Activated CD4-positive, alpha-beta T cell treated with anti-CD3 and anti-CD28 coated beads, Interleukin-2, amount 10 ng/mL, durations not matched to agents 24 days and 14 days (primary cell): Measurements from ENCODE around the gene PXK. TPM values are rescaled to one million over a fixed set of nuclear protein-coding genes. Genes with fewer than 3 reads are reported as not detected.
"Not testable (repeated sequence)": the region's sequence is repeated elsewhere in the genome, so short reads cannot be mapped to it uniquely, and the experiment has no call there.

ENCODE experiments used
- DNase-seq: peaks from one replicate; pipeline ENCODE4 v3.0.0; 2022
- H3K27ac Mint-ChIP-seq: one replicate; pipeline ENCODE4 v1.8.0; 2022; ENCODE audit warnings: mild to moderate bottlenecking, mixed read lengths
- H3K27me3 Mint-ChIP-seq: one replicate; pipeline ENCODE4 v1.8.0; 2022; ENCODE audit warnings: mixed read lengths
- H3K36me3 Mint-ChIP-seq: one replicate; pipeline ENCODE4 v1.8.0; 2022; ENCODE audit warnings: low read depth, mild to moderate bottlenecking, mixed read lengths
- H3K4me1 Mint-ChIP-seq: one replicate; pipeline ENCODE4 v1.8.0; 2021; ENCODE audit warnings: mixed read lengths
- H3K4me3 Mint-ChIP-seq: one replicate; pipeline ENCODE4 v1.8.0; 2022; ENCODE audit warnings: mild to moderate bottlenecking, moderate library complexity, mixed read lengths
- H3K9me3 Mint-ChIP-seq: one replicate; pipeline ENCODE4 v1.8.0; 2021; ENCODE audit warnings: mixed read lengths
- intact Hi-C: fragments of 100-400 bp; cut with micrococcal nuclease; formaldehyde crosslinking; loops from one replicate; pipeline ENCODE4 v1.15.1; 2023
- total RNA-seq: library from RNA; stranded (reverse); gene quantifications from 2 replicates; pipeline ENCODE4 v1.2.3, GENCODE V29; 2022

Gene PXK
- total RNA-seq, 1 donor from 2014 or later, result 45.7 TPM

DNA sequence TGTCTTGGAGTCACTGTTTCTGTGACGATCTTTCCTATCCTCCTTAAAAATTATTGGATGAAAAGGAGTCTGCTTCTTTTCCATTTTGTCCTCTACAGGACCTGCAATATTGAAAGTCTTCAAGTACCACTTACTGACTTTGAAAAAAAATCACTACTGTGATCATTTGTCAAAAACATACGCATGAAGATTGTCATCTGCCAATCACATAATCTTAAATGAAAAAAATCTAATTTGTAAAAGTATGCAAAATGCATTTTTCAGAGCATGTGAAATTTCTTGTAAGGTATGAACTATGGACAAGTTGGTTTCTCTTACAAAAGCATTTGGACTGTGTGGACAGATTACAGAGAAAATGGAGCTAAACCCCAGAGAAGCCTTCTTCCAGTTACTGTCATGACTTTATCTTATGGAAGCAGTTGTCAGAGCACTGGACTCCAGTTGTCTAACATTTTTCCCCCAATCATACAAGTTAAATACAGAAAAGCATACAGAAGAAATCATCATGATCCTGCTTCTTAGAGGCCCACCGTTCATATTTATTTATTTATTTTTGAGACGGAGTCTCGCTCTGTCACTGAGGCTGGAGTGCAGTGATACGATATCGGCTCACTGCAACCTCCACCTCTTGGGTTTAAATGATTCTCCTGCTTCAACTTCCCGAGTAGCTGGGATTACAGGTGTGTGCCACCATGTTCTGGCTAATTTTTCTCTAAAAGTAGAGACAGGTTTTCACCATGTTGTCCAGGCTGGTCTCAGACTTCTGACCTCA lies 3.4 kb upstream of the PXK start:
- Mint-ChIP-seq H3K9me3 (no peaks in the 10 kb centered on the region), H3K27me3 (no peaks in the 10 kb centered on the region), H3K4me1 (peaks cover 35% of the 10 kb centered on the region), H3K27ac (no peak overlapping the region), H3K36me3 (peaks cover 5% of the 10 kb centered on the region), H3K4me3 (no peak overlapping the region)
- intact Hi-C loops, result no loop called here
- no peak for DNase-seq

DNA sequence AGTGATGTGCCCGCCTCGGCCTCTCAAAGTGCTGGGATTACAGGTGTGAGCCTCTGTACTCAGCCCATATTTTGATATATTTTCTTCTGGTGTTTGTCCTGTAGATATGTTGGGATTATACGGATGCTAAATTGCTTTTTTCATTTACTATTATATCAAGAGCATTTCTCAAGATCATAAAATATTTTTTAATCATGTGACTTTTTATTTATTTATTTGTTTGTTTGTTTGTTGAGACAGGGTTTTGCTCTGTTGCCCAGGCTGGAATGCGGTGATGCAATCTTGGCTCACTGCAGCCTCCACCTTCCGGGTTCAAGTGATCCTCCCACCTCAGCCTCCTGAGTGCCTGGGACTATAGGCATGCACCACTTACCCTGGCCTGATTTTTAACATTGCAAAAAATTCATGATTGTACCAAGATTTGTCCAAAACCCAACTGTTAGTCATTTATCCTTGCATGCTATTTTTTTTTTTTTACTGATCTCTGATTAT lies 2.7 kb upstream of the PXK start:
- DNase-seq, result no peak
- Mint-ChIP-seq H3K9me3 (no peaks in the 10 kb centered on the region), H3K4me3 (no peak overlapping the region), H3K4me1 (peaks cover 35% of the 10 kb centered on the region), H3K27ac (no peak overlapping the region), H3K27me3 (no peaks in the 10 kb centered on the region), H3K36me3 (peaks cover 2% of the 10 kb centered on the region)
- intact Hi-C loops, result no loop called here

DNA sequence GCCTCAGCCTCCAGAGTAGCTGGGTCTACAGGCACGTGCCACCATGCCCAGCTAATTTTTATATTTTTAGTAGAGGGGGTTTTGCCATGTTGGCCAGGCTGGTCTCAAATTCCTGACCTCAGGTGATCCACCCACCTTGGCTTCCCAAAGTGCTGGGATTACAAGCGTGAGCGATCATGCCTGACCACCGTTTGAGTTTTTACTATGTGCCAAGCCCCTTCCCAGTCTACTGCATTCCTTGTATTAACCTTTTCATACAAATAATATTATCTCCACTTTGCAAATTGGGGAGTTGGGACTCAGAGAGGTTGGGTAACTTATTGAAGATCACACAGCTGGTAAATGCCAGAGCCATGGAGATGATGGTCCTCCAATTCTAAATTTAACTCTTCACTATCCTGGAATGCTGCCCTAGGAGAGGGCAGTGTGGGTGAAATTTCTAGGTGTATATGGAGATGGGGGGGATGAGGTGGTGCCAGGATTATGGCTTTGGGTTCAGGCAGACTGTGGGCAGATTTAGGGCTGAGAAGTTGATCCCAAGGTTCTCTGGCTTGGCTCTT lies 1.0 kb upstream of the PXK start:
- intact Hi-C loops, result loop anchor here (1.0 kb wide), 1 partner anchor 83 kb away; no protein-coding TSS in a partner anchor
- no peak for DNase-seq
- peaks cover 10% of the 10 kb centered on the region for H3K36me3 Mint-ChIP-seq
- H3K9me3 Mint-ChIP-seq, result no peaks in the 10 kb centered on the region
- no peaks in the 10 kb centered on the region for H3K27me3 Mint-ChIP-seq
- peaks cover 37% of the 10 kb centered on the region for H3K4me1 Mint-ChIP-seq
- H3K4me3 Mint-ChIP-seq, result peak overlapping the region; percentile 78
- H3K27ac Mint-ChIP-seq, result peak overlapping the region; percentile 81

DNA sequence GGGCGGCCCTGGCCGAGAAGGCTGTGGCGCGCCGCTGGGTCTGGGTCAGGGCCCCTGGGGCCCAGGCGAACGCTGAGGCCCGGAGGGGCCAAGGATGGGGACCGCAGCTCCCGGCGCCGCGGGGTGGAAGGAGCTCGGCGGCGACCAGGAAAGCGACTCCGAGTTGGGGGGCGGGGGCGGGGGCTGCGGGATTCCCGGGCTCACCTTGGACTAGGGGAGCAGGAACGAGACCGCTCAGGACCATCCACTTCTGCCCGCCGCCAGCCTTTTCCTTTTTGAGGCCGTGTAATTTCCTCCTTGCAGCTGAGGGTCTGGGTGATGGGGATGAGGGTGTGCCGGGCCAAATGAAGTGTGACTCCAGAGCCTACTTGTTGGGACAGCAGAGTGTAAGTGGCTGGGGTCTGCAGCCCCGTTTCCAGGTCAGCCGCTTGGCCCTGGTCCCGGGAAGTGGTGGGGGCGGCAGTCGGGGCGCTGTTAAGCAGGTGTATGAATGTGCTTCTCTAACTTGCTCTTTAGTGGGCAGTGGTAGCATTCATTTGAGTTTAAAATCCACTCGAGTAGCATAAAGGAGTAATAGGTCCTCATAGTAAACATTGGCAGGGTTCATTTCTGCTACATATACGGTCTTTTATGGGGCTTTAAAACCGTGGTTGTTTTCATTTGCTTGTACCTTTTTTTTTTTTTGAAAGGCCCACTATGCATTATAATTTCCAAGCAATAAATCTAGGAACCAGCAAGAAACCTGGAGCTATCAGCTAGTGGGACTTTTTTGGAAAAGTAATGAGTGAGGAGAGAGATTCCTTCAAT lies 717 bp downstream of the PXK start:
- peak overlapping the region; percentile 99 for H3K4me3 Mint-ChIP-seq
- peak; percentile 83 for DNase-seq
- intact Hi-C loops, result loop anchor here (2.0 kb wide), 1 partner anchor 159 kb away; the partner anchor contains the start of gene KCTD6
- H3K27ac Mint-ChIP-seq, result peak overlapping the region; percentile 99
- H3K36me3 Mint-ChIP-seq, result peaks cover 14% of the 10 kb centered on the region
- H3K27me3 Mint-ChIP-seq, result no peaks in the 10 kb centered on the region
- H3K4me1 Mint-ChIP-seq, result peaks cover 39% of the 10 kb centered on the region
- no peaks in the 10 kb centered on the region for H3K9me3 Mint-ChIP-seq

DNA sequence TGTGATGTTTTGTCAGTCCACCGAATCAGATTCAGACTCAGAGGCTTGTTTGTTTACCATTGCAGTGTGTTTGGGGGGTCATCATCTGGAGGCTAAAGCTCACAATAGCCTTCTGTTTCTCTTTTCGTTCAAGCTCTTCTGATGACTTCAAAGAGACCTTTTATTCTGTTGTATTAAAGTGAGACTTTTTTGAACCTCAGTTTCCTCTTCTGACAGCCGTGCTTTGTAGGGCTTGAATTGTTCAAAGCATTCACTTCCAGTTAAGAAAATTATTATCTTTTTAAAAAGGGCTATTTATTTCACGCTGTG lies 1.3 kb downstream of the PXK start:
- peak overlapping the region; percentile 99 for H3K4me3 Mint-ChIP-seq
- no peak for DNase-seq
- H3K9me3 Mint-ChIP-seq, result no peaks in the 10 kb centered on the region
- intact Hi-C loops, result loop anchor here (2.0 kb wide), 1 partner anchor 159 kb away; the partner anchor contains the start of gene KCTD6
- H3K27ac Mint-ChIP-seq, result peak overlapping the region; percentile 99
- peaks cover 41% of the 10 kb centered on the region for H3K4me1 Mint-ChIP-seq
- H3K36me3 Mint-ChIP-seq, result peaks cover 19% of the 10 kb centered on the region
- no peaks in the 10 kb centered on the region for H3K27me3 Mint-ChIP-seq

DNA sequence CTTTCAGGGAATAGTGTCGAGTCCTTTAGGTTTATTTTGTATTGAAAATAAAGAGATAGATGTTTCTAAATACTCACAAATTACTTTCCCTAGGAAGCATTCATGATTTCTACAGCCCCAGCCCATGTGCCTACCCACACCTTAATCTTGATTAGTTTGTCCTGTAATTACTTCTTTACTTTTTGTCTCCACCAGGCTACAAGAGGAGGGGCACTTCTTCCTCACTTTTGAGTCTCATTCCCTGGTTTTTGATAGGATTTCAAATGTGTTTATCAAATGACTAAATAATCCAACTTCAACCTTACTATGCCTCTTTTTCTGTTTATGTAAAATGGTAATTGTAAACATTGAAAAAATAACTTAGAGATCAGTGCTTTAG lies 1.8 kb downstream of the PXK start:
- intact Hi-C loops, result loop anchor here (2.0 kb wide), 1 partner anchor 158 kb away; the partner anchor contains the start of gene KCTD6
- H3K4me3 Mint-ChIP-seq, result peak overlapping the region; percentile 99
- H3K27ac Mint-ChIP-seq, result peak overlapping the region; percentile 91
- H3K36me3 Mint-ChIP-seq, result peaks cover 24% of the 10 kb centered on the region
- H3K4me1 Mint-ChIP-seq, result peaks cover 43% of the 10 kb centered on the region
- H3K27me3 Mint-ChIP-seq, result no peaks in the 10 kb centered on the region
- H3K9me3 Mint-ChIP-seq, result no peaks in the 10 kb centered on the region
- DNase-seq, result no peak

DNA sequence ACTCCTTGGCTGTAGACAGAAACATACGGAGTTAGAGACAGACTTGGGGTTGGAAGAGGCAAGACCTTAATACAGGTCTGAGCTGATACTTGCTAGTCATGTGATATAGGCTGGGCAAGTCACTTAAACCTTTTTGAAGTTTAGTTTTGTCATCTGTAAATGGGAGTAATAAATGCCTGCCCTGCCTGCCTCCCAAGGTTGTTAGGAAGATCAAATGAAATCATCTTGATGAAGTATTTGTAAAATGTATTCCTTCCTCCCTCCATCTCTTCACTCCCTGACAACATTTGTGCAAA lies 2.9 kb downstream of the PXK start:
- H3K27ac Mint-ChIP-seq, result peak overlapping the region; percentile 91
- intact Hi-C loops, result loop anchor here (1.0 to 2.0 kb wide), 5 partner anchors 11 to 157 kb away; partner anchors contain the start of genes HTD2, KCTD6 and RPP14

DNA sequence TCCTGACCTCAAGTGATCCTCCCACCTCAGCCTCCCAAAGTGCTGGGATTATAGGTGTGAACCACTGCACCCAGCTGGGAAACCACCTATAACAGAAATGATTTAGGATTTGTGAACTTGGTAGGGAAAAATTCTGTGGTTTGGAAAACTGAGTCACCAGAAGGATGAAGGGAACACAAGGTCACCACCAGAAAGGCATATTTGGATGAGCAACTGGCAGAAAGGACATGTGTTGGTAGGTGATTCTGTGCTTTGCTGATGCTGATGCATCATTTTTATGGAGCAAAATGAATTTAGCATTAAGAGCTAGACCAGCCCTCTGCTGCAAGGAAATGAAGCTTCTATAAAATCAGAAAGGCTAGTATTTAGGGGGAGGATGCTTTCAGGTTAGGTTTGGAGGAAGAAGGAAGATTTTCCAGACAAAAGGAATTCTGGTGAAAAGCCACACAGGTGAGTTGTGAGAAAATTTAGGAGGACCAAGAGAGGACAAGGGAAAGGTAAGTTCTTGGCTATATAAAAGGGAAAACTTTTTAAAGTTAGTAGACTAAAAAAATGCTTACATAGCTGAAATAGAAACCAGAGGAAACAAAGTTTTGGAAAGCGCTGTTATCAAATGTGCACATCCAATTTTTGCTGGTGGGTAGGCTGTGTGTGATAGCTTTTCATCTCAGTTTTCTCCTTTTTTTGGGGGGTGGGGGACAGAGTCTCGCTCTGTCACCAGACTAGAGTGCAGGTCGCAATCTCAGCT lies 3.6 kb downstream of the PXK start:
- Mint-ChIP-seq H3K4me3 (peak overlapping the region; percentile 57), H3K27ac (peak overlapping the region; percentile 62), H3K4me1 (peaks cover 43% of the 10 kb centered on the region), H3K27me3 (no peaks in the 10 kb centered on the region), H3K9me3 (no peaks in the 10 kb centered on the region), H3K36me3 (peaks cover 32% of the 10 kb centered on the region)
- intact Hi-C loops, result no loop called here
- DNase-seq, result no peak

More for the DNA sequence above, 2.9 kb downstream of the PXK start:
- H3K36me3 Mint-ChIP-seq, result peaks cover 25% of the 10 kb centered on the region
- H3K4me1 Mint-ChIP-seq, result peaks cover 43% of the 10 kb centered on the region
- H3K4me3 Mint-ChIP-seq, result peak overlapping the region; percentile 99
- no peaks in the 10 kb centered on the region for H3K9me3 Mint-ChIP-seq
- H3K27me3 Mint-ChIP-seq, result no peaks in the 10 kb centered on the region
- DNase-seq, result no peak

DNA sequence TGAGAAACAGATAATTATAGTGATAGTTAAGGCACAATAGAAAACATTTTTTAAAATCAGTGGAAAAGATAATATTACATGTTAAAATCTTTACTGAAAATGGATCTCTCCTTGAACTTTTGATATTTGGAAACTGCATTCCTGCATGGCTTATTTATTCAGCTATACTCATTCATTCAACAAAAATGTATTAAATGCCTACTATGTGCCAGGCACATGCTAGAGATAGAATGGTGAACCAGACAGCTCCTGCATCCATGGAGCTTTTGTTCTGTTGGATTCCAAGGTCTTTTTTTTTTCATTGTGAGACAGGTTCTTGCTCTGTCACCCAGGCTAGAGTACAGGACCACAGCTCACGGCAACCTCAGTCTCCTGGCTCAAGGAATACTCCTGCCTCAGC lies 4.5 kb downstream of the PXK start:
- intact Hi-C loops, result no loop called here
- no peaks in the 10 kb centered on the region for H3K27me3 Mint-ChIP-seq
- peaks cover 36% of the 10 kb centered on the region for H3K36me3 Mint-ChIP-seq
- H3K27ac Mint-ChIP-seq, result no peak overlapping the region
- H3K4me1 Mint-ChIP-seq, result peaks cover 39% of the 10 kb centered on the region
- H3K9me3 Mint-ChIP-seq, result no peaks in the 10 kb centered on the region
- DNase-seq, result no peak
- no peak overlapping the region for H3K4me3 Mint-ChIP-seq

DNA sequence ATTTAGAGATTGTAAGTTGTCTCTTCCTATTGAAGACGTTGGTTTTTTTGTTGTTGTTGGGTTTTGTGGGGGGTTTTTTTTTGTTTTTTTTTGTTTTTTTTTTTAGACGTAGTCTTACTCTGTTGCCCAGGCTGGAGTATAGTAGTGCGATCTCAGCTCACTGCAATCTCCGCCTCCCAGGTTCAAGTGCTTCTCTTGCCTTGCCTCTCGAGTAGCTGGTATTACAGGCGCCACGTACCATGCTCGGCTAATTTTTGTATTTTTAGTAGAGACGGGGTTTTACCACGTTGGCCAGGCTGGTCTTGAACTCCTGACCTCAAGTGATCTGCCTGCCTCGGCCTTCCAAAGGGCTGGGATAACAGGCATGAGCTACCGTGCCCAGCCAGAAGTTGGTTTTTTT lies 6.5 kb downstream of the PXK start:
- DNase-seq, intact Hi-C loops, H3K27ac Mint-ChIP-seq, H3K4me3 Mint-ChIP-seq, H3K27me3 Mint-ChIP-seq, H3K9me3 Mint-ChIP-seq: not testable (repeated sequence)
- H3K36me3 Mint-ChIP-seq, result peaks cover 42% of the 10 kb centered on the region
- peaks cover 34% of the 10 kb centered on the region for H3K4me1 Mint-ChIP-seq

DNA sequence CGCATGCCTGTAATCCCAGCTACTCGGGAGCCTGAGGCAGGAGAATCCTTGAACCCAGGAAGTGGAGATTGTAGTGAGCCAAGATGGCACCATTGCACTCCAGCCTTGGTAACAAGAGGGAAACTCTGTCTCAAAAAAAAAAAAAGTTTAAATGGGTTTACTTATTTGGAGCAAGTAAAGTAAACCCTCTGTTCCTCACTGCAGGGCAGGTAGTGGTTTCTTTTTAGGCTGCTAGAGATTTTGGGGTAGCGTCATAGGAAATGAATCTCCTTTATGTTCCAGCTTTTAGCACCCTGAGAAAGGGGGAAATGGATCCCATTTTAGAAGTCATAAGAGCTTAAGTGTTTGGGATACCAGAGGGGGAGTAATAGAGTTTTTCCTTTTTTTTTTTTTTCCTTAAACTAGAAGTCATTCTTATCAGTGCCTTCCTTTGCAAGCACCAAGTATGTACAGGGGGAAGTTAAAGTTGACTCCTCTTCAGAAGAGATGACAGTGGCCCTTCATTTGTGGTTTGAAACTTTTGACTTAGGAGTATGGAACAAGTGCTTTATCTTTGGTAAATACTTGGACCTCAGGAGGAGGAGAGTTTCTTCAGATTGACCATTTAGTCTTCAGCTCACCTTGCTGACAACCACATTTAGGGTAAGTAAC lies 8.0 kb downstream of the PXK start:
- intact Hi-C loops, result no loop called here
- no peak for DNase-seq
- Mint-ChIP-seq H3K27me3 (no peaks in the 10 kb centered on the region), H3K4me1 (peaks cover 26% of the 10 kb centered on the region), H3K4me3 (no peak overlapping the region), H3K36me3 (peaks cover 43% of the 10 kb centered on the region), H3K27ac (peak overlapping the region; percentile 20), H3K9me3 (no peaks in the 10 kb centered on the region)

DNA sequence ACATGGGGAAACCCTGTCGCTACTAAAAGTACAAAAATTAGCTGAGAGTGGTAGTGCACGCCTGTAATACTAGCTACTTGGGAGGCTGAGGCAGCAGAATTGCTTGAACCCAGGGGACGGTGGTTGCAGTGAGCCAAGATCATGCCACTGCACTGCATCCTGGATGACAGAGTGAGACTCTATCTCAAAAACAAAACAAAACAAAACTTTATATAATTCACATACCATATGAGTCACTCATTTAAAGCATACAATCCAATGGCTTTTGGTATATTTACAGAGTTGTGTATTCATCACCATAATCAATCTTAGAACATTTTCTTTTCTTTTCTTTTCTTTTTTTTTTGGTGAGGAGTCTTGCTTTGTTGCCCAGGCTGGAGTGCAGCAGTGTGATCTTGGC lies 8.7 kb downstream of the PXK start:
- Mint-ChIP-seq H3K36me3 (peaks cover 42% of the 10 kb centered on the region), H3K27me3 (no peaks in the 10 kb centered on the region), H3K9me3 (no peaks in the 10 kb centered on the region), H3K4me3 (no peak overlapping the region), H3K4me1 (peaks cover 27% of the 10 kb centered on the region), H3K27ac (peak overlapping the region; percentile 25)
- intact Hi-C loops, result no loop called here
- no peak for DNase-seq

DNA sequence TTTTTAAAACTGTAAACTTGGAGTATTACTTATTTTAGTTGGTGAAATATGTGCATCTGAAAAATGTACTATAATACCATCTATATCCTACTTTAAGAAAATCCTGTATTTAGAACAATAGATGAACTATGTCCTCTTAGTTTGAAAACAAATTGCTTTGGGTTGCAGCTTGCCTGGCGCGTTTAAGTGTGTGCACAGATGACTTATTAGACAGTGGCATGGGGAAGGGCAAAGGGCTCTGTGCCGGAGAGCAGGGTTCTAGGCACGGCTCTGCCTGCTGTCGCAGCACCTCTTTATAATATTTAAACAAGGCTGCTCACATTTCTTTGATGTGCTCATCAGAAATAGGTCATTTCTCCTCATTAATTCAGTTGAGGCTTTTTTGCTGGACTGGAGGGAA lies 10.0 kb downstream of the PXK start:
- Mint-ChIP-seq H3K4me3 (no peak overlapping the region), H3K27me3 (no peaks in the 10 kb centered on the region), H3K4me1 (peaks cover 30% of the 10 kb centered on the region), H3K9me3 (no peaks in the 10 kb centered on the region), H3K27ac (no peak overlapping the region), H3K36me3 (peaks cover 43% of the 10 kb centered on the region)
- intact Hi-C loops, result no loop called here
- DNase-seq, result no peak
